Central memory CD4-positive, alpha-beta T cell (primary cell): ENCODE results near the gene SLC2A4.

Source experiments
- DNase-seq: peaks from one replicate; pipeline ENCODE4 v3.0.0; 2022

SLC2A4 gene

GRCh38 chr17:7248796-7249195 is 32.7 kb upstream of the SLC2A4 start:
- no peak for DNase-seq

GRCh38 chr17:7249214-7249613 is 32.3 kb upstream of the SLC2A4 start:
- no peak for DNase-seq

- no peak for DNase-seq
Observed at GRCh38 chr17:7249830-7250229, 31.7 kb upstream of the SLC2A4 start.

DNA sequence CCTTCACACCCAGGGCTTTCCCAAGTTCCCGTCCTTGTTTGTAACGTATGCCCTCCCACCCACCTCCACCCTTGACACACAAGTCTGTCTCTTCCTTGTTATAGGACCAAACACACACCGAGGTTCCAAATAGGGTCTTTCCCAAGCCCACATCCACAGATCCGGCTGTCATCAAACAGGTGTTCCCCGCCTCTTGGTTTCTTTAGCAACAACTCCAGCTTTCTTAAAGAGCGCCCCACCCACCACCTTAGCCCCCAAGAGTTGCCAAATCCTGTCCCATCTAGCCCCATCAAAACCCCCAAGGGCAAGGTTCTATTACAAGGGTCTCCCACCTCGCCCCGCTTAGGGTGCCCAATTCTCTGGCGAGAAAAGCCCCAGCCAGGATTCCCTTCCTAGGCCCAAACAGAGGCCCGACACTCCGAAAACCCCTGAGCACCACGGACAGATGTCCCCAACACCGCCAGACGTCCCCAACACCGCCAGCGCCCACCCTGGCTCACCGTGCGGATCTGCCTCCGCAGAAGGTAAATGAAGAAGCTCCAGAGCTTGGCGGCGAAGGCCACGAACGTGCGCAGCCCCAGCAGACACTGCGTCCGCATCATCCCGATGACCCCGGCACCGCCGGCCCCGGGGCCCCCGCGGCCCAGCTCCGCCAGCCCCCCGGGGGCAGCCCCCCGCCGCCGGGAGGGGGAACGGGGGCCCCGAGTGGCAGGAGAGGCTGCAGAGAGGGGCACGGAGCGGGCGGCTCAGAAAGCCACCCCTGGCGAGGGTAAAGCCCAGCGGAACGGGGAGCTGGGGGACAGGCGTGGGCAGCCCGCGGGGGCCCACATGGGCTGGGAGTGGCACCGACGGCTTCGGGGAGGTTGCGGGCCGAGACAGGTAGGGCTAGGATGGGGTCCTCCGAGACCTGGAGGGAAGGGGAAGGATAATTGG is 30.6 kb upstream of the SLC2A4 start:
- DNase-seq: peak; percentile 29

GRCh38 chr17:7251661-7252175 is 29.8 kb upstream of the SLC2A4 start, which contains the start of gene CTDNEP1:
Gene CTDNEP1 (minus strand): TSS chr17:7251734. CDS start chr17:7251296, 438 bp downstream.
- DNase-seq: peak; percentile 99

DNA sequence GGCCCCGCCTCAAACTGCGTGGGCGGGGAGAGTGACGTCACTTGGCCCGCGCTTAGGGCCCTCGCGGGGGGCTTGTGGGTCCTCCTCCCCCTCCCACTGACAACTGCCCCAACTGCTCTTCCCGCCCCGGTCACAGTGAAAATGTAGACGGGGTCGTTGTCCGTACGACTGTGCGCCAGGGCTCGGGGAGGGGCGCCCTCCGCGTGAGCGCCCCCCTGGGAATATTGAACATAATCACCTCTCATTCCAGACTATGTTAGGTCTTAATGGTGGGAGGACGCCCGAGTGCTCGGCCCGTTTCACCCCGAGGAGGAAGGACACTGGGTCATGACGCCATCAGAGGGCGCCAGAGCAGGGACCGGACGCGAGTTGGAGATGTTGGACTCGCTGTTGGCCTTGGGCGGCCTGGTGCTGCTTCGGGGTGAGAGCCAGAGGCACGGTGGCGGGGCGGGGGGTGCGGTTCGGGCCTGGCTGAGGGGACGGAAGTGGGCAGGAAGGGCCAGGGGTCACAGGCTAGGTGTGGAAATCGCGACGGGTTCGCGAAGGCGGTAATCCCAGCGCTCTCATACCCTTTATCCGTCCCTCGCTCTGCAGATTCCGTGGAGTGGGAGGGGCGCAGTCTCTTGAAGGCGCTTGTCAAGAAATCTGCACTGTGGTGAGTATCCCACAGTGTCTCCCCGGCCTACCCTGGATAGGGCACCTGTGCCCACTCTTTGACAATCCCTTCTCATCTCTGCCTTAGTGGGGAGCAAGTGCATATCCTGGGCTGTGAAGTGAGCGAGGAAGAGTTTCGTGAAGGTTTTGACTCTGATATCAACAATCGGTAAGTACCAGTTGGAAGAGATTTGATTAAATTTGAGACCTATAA is 29.1 kb upstream of the SLC2A4 start, which contains the start of gene ELP5:
Gene ELP5 (plus strand): TSS at position 40 of the 868 bp plus-strand sequence. CDS start 336 bp downstream, at position 376.
- peak; percentile 85 for DNase-seq

- DNase-seq: no peak
Observed at GRCh38 chr17:7253082-7253481, 28.4 kb upstream of the SLC2A4 start.

DNA sequence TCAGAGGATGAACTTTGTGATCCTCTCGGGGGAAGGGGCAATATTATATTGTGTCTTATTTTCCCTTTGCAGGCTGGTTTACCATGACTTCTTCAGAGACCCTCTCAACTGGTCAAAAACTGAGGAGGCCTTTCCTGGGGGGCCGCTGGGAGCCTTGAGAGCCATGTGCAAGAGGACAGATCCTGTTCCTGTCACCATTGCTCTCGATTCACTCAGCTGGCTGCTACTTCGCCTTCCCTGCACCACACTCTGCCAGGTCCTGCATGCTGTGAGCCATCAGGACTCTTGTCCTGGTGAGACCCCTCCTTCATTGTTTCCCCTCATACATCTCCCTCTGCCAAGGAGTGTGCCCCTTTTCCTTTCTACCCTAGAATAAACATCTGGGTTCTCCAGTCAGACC is 27.0 kb upstream of the SLC2A4 start:
- no peak for DNase-seq

DNA sequence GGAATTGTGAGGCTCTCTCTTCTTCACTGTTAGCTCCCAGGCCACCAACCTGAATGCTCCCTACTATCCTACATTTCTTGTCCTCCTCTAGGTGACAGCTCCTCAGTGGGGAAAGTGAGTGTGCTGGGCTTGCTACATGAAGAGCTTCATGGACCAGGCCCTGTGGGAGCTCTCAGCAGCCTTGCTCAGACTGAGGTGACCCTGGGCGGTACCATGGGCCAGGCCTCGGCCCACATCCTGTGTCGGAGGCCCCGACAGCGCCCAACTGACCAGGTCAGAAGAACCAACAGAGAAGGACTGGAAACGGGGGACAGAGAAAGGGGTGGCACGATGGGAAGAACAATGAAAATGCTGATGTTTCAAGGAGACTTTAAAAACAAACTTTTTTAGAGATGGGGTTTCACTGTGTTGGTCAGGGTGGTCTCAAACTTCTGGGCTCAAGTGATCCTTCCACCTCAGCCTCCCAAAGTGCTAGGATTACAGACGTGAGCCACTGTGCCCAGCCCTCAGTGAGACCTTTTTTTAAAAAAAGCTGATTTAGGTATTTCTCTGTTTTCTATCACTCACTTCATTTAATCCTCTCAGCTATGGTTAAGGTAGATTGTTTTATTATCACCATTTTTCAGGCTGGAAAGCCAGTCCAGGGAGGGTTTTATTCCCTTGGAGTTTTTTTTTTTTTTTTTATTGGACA is 24.6 kb upstream of the SLC2A4 start:
- DNase-seq: no peak

DNA sequence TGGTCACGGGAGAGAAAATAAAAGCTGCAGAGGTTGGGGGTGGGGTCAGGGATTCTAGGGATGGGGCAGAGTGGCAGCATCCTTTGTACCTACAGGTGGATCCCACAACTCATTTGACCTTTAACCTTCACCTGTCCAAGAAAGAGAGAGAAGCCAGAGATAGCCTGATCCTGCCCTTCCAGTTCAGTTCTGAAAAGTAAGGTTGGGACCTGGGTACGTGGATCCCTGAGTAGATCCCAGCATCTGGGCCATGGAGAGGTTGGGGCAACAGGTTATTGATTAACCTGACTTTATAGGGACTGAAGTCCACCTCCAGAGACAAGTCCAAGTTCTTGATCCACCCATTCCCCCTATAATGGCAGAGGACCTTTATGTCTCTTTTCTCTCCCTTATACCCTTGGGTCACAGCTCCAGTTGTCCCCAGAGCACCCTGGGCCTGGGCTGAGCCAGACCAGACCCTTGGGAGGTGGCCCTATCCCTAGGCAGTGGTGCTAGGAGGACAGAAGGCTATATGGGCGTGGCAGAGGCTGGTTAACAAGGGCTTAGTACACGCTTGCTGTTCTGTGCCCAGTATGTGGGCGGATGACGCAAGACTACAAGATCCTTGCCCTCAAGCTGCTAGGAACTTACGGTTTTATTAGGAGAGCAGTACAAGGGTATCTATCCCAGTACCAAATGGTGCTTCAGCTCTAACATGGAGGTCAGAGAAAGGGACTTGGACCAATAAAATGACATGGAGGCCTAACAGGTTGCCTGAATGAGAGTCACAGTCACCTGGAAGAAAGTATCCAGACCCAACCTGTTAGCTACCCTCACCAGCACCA is 22.6 kb upstream of the SLC2A4 start:
- no peak for DNase-seq

DNA sequence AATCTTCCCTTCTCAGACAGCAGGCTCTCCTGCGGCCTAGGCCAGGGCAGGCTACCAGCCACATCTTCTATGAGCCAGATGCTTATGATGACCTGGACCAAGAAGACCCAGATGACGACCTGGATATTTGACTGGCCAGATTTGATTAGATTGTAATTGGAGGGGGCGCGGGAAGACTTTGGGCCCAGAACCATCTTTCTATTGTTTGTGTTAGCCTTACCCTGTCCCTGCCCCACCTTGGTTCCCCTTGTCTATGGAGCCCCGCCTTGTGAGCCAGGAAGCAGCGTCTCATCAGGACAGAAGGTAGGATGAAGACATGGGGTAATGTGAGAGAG is 22.0 kb upstream of the SLC2A4 start:
- no peak for DNase-seq

- no peak for DNase-seq
Observed at GRCh38 chr17:7260151-7260550, 21.4 kb upstream of the SLC2A4 start.

- peak; percentile 23 for DNase-seq
Observed at GRCh38 chr17:7260651-7261378, 20.7 kb upstream of the SLC2A4 start.

GRCh38 chr17:7261379-7262191 is 19.9 kb upstream of the SLC2A4 start:
- peak; percentile 17 for DNase-seq

GRCh38 chr17:7262192-7262934 is 19.2 kb upstream of the SLC2A4 start, which contains the start of gene CLDN7:
Gene CLDN7 (minus strand): TSS chr17:7262478. CDS start chr17:7262043, 435 bp downstream.
- no peak for DNase-seq

- DNase-seq: no peak
Observed at GRCh38 chr17:7262935-7263800, 18.4 kb upstream of the SLC2A4 start.

DNA sequence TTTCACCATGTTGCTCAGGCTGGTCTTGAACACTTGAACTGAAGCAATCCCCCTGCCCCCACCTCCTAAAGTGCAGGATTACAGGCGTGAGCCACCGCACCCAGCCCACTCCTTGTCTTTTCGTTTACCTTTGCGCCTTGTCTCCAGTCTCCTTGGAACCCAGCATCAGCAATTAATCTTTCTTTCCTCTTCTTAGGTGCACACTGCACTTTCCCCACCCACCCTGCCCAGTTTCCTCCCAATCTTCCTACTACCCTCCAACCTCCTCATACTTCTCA is 17.8 kb upstream of the SLC2A4 start:
- no peak for DNase-seq

GRCh38 chr17:7266784-7267183 is 14.7 kb upstream of the SLC2A4 start:
- no peak for DNase-seq

DNA sequence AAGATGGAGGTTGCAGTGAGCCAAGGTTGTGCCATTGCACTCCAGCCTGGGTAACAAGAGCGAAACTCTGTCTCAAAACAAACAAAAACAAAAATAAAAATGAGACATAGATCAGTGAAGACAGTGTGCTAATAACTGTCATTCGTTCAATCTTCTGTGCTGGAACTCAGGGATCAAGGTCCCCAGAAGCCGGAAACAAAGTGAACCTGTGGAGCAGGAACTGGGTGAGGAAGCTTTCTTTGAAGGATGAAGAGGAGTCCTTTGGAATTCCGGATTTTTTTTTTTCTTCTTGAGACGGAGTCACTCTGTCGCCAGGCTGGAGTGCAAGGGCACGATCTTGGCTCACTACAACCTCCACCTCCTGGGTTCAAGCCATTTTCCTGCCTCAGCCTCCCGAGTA is 2.1 kb upstream of the SLC2A4 start:
- DNase-seq: no peak
